Medulla oblongata (tissue), 1 donor: ENCODE data around the gene ACTBL2.
"Not testable (repeated sequence)": the region's sequence is repeated elsewhere in the genome, so short reads cannot be mapped to it uniquely, and the experiment has no call there.

Source experiments
- DNase-seq: peaks from one replicate; pipeline ENCODE4 v3.0.0-alpha.2; 2015; ENCODE audit errors: extremely low spot score

Gene ACTBL2

DNA sequence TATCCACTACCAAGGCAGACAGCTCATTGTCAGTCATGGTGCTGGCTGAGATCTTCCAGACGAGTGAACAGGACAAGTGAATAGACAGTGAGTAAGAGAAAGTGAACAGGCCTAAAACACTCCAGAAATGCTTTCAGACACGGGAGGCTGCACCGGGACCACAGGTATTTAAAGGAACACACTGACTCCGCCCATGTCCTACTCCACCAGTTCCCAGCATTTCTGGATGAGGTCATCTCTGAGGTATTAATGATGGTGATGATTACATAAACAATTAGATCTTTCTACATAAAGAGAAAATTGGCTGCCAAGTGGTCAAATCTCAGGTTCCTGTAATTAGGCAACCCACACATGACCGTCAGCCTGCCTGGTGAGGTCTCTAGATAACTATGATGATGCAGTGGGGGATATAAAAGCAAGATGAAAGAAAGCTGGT, at the start of gene ACTBL2:
Gene ACTBL2 (minus strand): TSS at position 141 of the 436 bp plus-strand sequence. CDS start 104 bp downstream, at position 37.
- DNase-seq: no peak

GRCh38 chr5:57531333-57531732, 48.7 kb upstream of the ACTBL2 start:
- no peak for DNase-seq

GRCh38 chr5:57529864-57530263, 47.3 kb upstream of the ACTBL2 start:
- no peak for DNase-seq

DNA sequence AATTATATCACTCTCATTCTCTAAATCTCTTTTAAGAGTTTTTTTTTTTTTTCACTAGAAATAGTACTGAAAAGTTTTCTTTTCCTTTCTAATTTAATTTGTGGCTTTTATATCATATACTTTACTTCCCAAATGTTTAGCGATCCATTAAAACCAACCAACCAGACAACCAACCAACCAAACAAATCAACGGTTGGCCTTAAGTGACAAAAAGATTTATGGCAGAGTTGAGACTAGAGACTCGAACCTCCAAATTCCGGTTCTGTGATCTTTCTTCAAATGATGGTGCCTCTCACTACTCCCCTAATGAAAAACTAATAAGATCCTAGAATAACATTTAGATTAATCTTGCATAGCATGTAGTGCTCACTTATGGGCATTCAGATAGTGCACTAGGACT, 45.3 kb upstream of the ACTBL2 start:
- no peak for DNase-seq

DNA sequence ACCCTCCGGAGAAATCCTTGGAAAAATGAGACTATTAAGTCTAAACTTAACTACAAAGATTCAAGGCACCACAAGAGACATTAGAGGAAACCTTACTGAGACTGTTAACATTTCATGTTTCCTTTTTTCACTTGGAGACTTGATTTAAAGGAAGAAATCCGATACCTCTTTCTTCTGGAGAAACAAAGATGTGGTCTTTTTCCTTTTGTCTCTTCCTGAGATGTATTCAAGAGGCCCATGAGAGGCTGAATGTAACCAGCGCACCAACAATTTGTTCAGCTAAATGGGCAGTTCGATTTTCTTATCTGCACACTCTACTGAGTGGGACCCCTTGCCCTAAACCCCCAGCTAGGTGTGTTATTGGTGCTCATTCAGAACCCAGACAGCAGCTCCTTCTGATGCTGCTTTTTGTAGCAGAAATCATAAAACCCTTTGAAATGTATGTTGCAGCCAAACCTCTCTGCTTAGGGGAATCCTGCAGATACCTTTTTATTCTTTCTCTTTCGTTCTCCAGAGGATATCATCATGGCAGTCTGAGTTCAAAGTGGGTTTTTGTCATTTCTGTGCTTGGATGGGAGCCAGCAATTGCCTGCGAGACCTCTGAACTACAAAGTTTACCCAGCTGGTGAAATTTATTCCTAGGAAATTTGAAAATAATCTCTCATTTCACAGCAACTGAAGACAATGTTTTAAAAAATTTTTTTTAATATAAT, 41.9 kb upstream of the ACTBL2 start:
- no peak for DNase-seq

- DNase-seq: not testable (repeated sequence)
These were observed 39.9 kb upstream of the ACTBL2 start for GRCh38 chr5:57522477-57522876.

GRCh38 chr5:57518415-57518814, 35.8 kb upstream of the ACTBL2 start:
- DNase-seq: not testable (repeated sequence)

- DNase-seq: no peak
These were observed 34.6 kb upstream of the ACTBL2 start for GRCh38 chr5:57517250-57517649.

- no peak for DNase-seq
These were observed 31.2 kb upstream of the ACTBL2 start for GRCh38 chr5:57513785-57514184.

DNA sequence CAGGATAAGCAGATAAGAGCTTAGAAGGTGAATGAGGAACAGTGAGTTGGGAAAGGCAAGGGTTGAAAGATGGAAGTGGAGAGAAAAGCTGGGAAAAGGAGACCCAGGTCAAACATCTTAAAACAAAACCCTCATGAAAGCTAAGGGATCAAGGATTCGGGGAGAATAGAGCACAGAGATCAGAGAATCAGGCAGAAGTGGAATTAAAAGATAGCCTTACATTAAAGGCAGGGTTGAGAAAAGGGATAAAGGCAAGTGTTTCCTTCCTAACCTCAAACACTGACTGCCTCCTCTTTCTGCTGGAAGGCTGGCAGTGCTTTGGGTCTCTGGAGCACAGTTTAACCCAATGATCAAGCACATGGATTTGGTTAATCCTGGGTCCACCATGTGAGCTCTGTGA, 28.7 kb upstream of the ACTBL2 start:
- no peak for DNase-seq

DNA sequence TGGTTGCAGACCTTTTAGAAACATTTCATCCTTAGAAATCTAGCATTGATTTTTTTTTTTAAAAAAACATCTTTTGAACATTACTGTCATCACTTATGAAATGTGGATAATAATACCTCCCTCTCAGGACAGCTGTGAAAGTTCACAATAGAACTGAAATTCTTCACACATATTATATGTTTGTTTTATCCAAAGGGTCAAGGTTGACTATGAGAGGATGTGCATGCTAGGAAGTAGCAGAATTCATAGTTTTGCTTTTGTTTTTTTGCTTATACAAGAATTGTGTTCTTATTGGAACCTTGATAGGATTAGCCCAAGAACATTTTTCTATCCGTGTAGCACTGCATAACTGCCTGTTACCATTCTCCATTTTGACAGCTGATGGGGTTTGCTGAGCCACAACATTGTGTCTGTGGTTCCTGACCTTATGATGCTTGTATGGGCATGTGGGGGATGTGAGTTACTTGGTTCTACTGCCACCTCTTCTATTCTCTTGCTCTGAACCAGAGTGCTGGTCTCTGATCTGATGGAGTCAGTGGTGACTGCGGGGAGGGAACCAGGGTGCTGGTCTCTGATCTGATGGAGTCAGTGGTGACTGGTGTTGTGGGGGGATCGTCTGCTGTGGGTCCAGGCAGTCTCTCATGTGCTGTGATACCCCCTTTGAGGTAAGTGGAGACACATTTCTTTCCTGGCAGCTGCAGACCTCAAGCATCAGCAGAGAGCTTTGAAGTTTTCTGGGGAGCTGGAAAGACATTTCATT, 27.1 kb upstream of the ACTBL2 start:
- no peak for DNase-seq

GRCh38 chr5:57508211-57508610, 25.6 kb upstream of the ACTBL2 start:
- DNase-seq: no peak

DNA sequence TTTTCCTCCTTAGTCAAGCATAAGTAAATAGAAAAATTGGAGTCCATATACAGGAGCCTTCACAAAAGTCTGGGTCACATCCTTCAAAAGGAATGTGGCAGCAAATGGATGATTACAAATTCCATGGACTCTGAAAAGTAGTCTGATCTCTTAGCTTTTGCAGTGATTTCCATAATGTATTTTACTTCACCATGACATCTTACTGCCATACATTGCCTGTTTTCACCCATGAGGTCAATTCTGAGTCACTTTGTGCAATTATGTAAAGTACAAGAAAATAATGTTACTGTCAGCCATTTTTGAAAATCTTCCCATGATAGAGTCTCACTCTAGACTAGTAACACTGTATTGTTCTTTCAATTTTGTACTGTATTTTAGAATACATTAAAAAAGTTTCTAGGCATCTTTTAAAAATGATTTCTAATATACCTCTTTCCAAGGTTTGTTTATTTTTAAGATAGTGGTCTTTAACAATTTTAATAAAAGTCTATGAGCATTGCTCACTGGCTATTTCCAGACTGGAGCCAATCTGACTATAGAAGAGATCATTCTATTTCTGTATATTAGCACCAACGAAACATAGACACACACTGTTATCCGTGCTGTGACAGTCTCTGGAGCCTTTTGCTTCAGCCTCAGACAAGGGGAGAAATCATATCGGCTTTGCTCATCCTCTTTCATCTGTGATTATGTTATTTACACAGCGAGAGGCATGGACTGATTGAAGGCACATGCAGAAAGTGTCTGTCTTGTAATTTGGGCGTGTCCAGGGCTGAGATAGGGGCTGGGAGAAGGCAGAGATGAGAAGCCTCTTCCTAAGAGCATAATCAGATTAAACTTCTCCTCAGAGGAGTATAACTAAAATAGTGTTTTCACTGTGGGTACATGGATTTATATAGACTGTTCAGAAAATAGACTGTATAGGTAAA, 22.9 kb upstream of the ACTBL2 start:
- DNase-seq: no peak

- DNase-seq: no peak
These were observed 21.7 kb upstream of the ACTBL2 start for GRCh38 chr5:57504357-57504756.

DNA sequence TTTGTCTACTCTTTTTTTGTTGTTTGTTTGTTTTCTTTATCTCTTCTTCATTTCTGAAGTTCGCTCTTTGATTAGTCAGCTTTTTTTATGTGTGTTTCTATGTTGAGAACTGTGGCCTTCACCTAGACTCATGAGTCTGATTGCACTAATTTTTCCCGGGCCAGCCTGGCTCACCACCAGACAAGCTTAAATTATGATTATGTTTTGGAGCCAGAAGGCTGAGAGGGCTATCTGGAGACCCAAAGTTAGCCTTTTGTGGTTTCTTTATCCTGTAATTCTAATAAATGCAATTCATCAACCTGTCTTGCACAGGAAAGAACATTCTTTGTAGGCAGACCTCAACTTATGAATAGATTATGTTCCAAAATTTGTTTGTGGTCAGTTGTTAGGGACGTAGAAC, 20.8 kb upstream of the ACTBL2 start:
- DNase-seq: no peak

- peak; percentile 54 for DNase-seq
These were observed 19.0 kb upstream of the ACTBL2 start for GRCh38 chr5:57501414-57502201.

DNA sequence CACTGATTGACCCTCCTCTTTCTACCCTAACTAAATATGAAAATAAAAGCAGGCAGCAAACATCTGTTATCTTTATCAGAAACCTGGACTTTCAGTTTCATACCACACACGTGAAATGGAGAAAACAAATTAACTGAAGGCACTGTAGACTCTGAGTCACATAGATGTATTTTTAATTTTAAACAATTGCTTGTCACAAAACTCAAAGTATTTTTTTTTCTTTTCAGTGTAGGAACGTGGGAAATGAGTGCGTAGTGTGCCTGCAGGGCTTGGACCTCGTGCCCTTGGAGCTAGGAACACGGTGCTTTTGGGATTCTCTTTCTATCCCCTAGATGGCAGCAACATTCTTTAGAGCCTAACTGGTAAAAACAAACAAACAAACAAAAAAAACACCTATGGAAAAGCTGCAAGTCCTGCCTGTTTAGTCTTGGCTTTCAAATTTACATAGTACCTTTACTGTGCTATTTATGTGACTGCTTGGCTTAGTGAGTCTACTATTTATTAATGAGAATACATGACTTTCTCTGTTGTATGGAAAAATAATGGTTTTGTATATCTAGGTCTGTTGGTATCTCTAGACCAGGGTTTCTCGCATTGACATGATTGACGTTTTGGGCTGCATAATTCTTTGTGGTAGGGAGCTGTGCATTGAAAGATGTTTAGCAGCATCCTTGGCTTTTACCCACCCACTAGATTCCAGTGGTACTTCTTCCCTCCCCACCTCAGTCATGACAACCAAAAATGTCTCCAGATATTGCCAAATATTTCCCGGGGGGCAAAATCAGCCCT, 16.8 kb upstream of the ACTBL2 start:
- peak; percentile 82 for DNase-seq

GRCh38 chr5:57497733-57498132, 15.1 kb upstream of the ACTBL2 start:
- no peak for DNase-seq

GRCh38 chr5:57495285-57496086, 12.9 kb upstream of the ACTBL2 start:
- no peak for DNase-seq
